Stomach (tissue), 9 donors: ENCODE data around the gene ARSA. TPM values are rescaled to one million over a fixed set of nuclear protein-coding genes. Genes with fewer than 3 reads are reported as not detected.

ENCODE experiments used
- DNase-seq, 2 donors: peaks; one replicate each; pipeline versions ENCODE4 v3.0.0 to v3.0.0-alpha.2; 2013 to 2019
- H3K27ac ChIP-seq, 5 donors: fragments of 200-600 bp in 4 of 5; sonication (generic) in 4 of 5; one replicate each; pipeline ENCODE4 v1.5.1; 2013 to 2019; ENCODE audit warnings: mild to moderate bottlenecking in 1 of 5, moderate library complexity in 1 of 5
- H3K27me3 ChIP-seq, 3 donors: fragments of 200-600 bp; sonication (generic); one replicate each; pipeline ENCODE4 v1.5.1; 2017 to 2019; ENCODE audit warnings: mixed run types in 1 of 3
- H3K36me3 ChIP-seq, 4 donors: fragments of 200-600 bp; sonication (generic); 1 replicate in 3 of 4; 2 replicates in 1 of 4; pipeline ENCODE4 v1.5.1; 2016 to 2019
- H3K4me1 ChIP-seq, 4 donors: fragments of 200-600 bp; sonication (generic); one replicate each; pipeline ENCODE4 v1.5.1; 2016 to 2019
- H3K4me3 ChIP-seq, 4 donors: fragments of 200-600 bp; sonication (generic) in 3 of 4; one replicate each; pipeline ENCODE4 v1.5.1; 2016 to 2019; ENCODE audit warnings: mild to moderate bottlenecking in 1 of 4
- H3K9me3 ChIP-seq, 4 donors: fragments of 200-600 bp; sonication (generic); one replicate each; pipeline ENCODE4 v1.5.1; 2016 to 2019
- CTCF ChIP-seq, 7 experiments: fragments of 450-650 bp in 4 of 7; fragments of 200-600 bp in 3 of 7; sonication (generic) in 3 of 7; IDR thresholded peaks; one replicate each; pipeline ENCODE4 v1.5.1; 2016 to 2019; ENCODE audit warnings: antibody characterized with exemption in 7 of 7, control low read depth in 2 of 7, mild to moderate bottlenecking in 1 of 7
- EP300 ChIP-seq: sonication (generic); formaldehyde crosslinking; IDR thresholded peaks from one replicate; pipeline ENCODE4 v1.6.1; 2017; ENCODE audit warnings: antibody characterized with exemption
- POLR2A ChIP-seq, 4 donors: fragments of 450-650 bp; IDR thresholded peaks; one replicate each; pipeline ENCODE4 v1.6.1; 2016; ENCODE audit warnings: antibody characterized with exemption in 4 of 4, control low read depth in 2 of 4, mild to moderate bottlenecking in 1 of 4, moderate library complexity in 1 of 4
- POLR2AphosphoS5 ChIP-seq, 3 donors: sonication (generic); formaldehyde crosslinking; IDR thresholded peaks; one replicate each; pipeline ENCODE4 v1.6.1; 2016; ENCODE audit warnings: antibody characterized with exemption in 3 of 3
- WGBS, 5 donors: extraction: QIAGEN DNeasy Blood & Tissue Kit in 3 of 5; methylation state at CpG; one replicate each; pipeline versions ENCODE4 v1.1.5 to v1.1.7; 2013 to 2018; 5-methylcytosine and 5-hydroxymethylcytosine counted together
- intact Hi-C: fragments of 100-400 bp; cut with DNase I; formaldehyde crosslinking; loops from one replicate; pipeline ENCODE4 v1.15.1; 2023; ENCODE audit warnings: low total_unique reads
- polyA plus RNA-seq, 3 donors: library from polyadenylated mRNA; stranded (reverse); fragments of 200-250 nt; gene quantifications; one replicate each; pipeline ENCODE4 v1.2.3, GENCODE V29; 2013
- total RNA-seq, 5 donors: library from RNA; depleted of rRNA; stranded (reverse); fragments of >200 nt; gene quantifications; one replicate each; pipeline versions ENCODE4 v1.1.0 to v1.2.3, GENCODE V29; 2014 to 2016
- donor health status: healthy with polysubstance abuse.
- donor health status: Bipolar disorder and iron deficiency.
- donor health status: healthy.

ARSA gene
- total and polyA plus RNA-seq, 8 donors: 7.7 to 88.1 (median 43.4) TPM

- intact Hi-C loops: no loop called here
- 86 to 90% (median 88%) methylated on average over 3 of the region's 3 CpGs for WGBS, 5 donors
These were observed 32.8 kb downstream of the ARSA start for GRCh38 chr22:50595189-50595588.

GRCh38 chr22:50587407-50587806 is 40.5 kb downstream of the ARSA start:
- Histone ChIP-seq H3K27ac (no peak overlapping the region), H3K27me3 (no peaks in the 10 kb centered on the region), H3K36me3 (no peaks in the 10 kb centered on the region), H3K4me1 (peaks cover 8 to 9% (median 9%) of the 10 kb centered on the region in 4 donors), H3K9me3 (no peaks in the 10 kb centered on the region), H3K4me3 (no peak overlapping the region)
- intact Hi-C loops: no loop called here
- 90 to 97% (median 95%) methylated on average over 5 of the region's 5 CpGs for WGBS, 5 donors
- TF ChIP-seq EP300: no peak
- TF ChIP-seq POLR2AphosphoS5 (IDR thresholded peaks at IDR 0.05): no peak
- no peak for TF ChIP-seq CTCF (IDR thresholded peaks at IDR 0.05)
- TF ChIP-seq POLR2A (IDR thresholded peaks at IDR 0.05): no peak
- DNase-seq: no peak

More at GRCh38 chr22:50595189-50595588, 32.8 kb downstream of the ARSA start:
- H3K9me3 ChIP-seq: no peaks in the 10 kb centered on the region
- peaks cover 4 to 7% (median 6%) of the 10 kb centered on the region in 4 donors for H3K4me1 ChIP-seq
- peaks cover 5 to 24% (median 9%) of the 10 kb centered on the region in 3 donors for H3K27me3 ChIP-seq
- DNase-seq: no peak
- H3K36me3 ChIP-seq: peaks cover 0 to 3% (median 0%) of the 10 kb centered on the region in 4 donors
- H3K27ac ChIP-seq: no peak overlapping the region
- H3K4me3 ChIP-seq: no peak overlapping the region
- no peak for TF ChIP-seq EP300
- TF ChIP-seq POLR2A (IDR thresholded peaks at IDR 0.05): no peak
- no peak for TF ChIP-seq CTCF (IDR thresholded peaks at IDR 0.05)
- TF ChIP-seq POLR2AphosphoS5 (IDR thresholded peaks at IDR 0.05): no peak

GRCh38 chr22:50586416-50586815 is 41.5 kb downstream of the ARSA start:
- Histone ChIP-seq H3K4me3 (no peak overlapping the region), H3K36me3 (no peaks in the 10 kb centered on the region), H3K9me3 (no peaks in the 10 kb centered on the region), H3K27ac (no peak overlapping the region), H3K27me3 (no peaks in the 10 kb centered on the region), H3K4me1 (peaks cover 14 to 16% (median 16%) of the 10 kb centered on the region in 4 donors)
- DNase-seq: no peak
- intact Hi-C loops: no loop called here
- no peak for TF ChIP-seq POLR2AphosphoS5 (IDR thresholded peaks at IDR 0.05)
- no peak for TF ChIP-seq CTCF (IDR thresholded peaks at IDR 0.05)
- WGBS, 5 donors: 72 to 90% (median 84%) methylated on average over 5 of the region's 5 CpGs

- H3K27me3 ChIP-seq: no peaks in the 10 kb centered on the region
- intact Hi-C loops: no loop called here
- WGBS, 5 donors: 88 to 97% (median 94%) methylated on average over 8 of the region's 8 CpGs
- H3K4me3 ChIP-seq: no peak overlapping the region
- H3K27ac ChIP-seq: no peak overlapping the region
- peaks cover 21 to 22% (median 22%) of the 10 kb centered on the region in 4 donors for H3K4me1 ChIP-seq
- TF ChIP-seq POLR2AphosphoS5 (IDR thresholded peaks at IDR 0.05): no peak
- no peak for TF ChIP-seq POLR2A (IDR thresholded peaks at IDR 0.05)
- no peak for TF ChIP-seq EP300
- TF ChIP-seq CTCF (IDR thresholded peaks at IDR 0.05): no peak
- H3K9me3 ChIP-seq: no peaks in the 10 kb centered on the region
- no peak for DNase-seq
- peaks cover 0 to 3% (median 0%) of the 10 kb centered on the region in 4 donors for H3K36me3 ChIP-seq
These were observed 42.2 kb downstream of the ARSA start for GRCh38 chr22:50585781-50586180.
